ENCODE measurements around the gene CDC14B.

CDC14B gene

GRCh38 chr9:96491079-96491879, 128.4 kb downstream of the CDC14B start:
- Histone ChIP-seq H3K79me2 (ENCODE audit: control insufficient read depth, low read length) (no peaks in the 10 kb centered on the region), H3K4me1 (ENCODE audit: control insufficient read depth, low read length) (no peaks in the 10 kb centered on the region), H3K9me3 (ENCODE audit: control insufficient read depth, insufficient read depth, low read length) (no peaks in the 10 kb centered on the region), H3K36me3 (ENCODE audit: control insufficient read depth, low read length) (no peaks in the 10 kb centered on the region), H3K4me3 (ENCODE audit: low read length) (no peak overlapping the region), H3K27ac (ENCODE audit: low read depth, low read length) (no peak overlapping the region), H4K20me1 (ENCODE audit: control insufficient read depth, insufficient read depth, low read depth, low read length) (no peaks in the 10 kb centered on the region), H3K27me3 (ENCODE audit: control insufficient read depth, low read length) (no peaks in the 10 kb centered on the region), H3K4me2 (ENCODE audit: low read length) (no peak overlapping the region), H3K9me2 (replicated peaks; ENCODE audit: control insufficient read depth, low read length) (no peaks in the 10 kb centered on the region), H3F3A (ENCODE audit: control insufficient read depth, insufficient read depth) (no peaks in the 10 kb centered on the region)
- TF ChIP-seq CTCF (IDR thresholded peaks at IDR 0.05; ENCODE audit: low read depth, low read length, poor library complexity, severe bottlenecking) (no peak), EZH2phosphoT487 (IDR thresholded peaks at IDR 0.05; ENCODE audit: borderline replicate concordance, low read length) (no peak)

DNA sequence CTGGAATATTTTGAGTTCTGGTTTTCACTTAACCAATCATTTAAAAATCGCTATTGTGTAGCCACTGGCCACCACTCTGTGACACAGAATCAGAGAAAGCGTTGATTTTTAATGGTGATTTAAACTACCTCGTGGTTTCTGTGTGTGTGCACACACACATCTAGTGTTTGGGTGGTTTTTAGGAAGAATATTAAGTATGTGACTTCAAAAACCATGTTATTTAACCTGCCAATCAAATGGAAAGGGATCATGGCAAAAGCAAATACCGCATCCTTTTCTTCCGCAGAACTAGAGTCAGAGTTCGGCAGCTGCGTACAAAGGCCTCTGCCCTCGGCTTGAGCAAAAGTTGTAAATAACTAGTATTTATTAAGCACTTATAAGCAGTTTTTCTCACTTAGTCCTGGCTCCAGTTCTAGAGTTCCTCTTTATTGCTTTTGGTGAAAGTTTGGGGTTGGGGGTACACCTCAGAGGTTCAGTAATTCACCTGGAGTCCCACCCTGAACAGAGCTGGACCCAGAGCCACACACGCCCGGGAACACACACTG, 129.0 kb downstream of the CDC14B start:
- Histone ChIP-seq H3K27me3 (ENCODE audit: control insufficient read depth, low read length) (no peaks in the 10 kb centered on the region), H3K36me3 (ENCODE audit: control insufficient read depth, low read length) (no peaks in the 10 kb centered on the region), H3K9me3 (ENCODE audit: control insufficient read depth, insufficient read depth, low read length) (no peaks in the 10 kb centered on the region), H3K79me2 (ENCODE audit: control insufficient read depth, low read length) (no peaks in the 10 kb centered on the region), H3K4me2 (ENCODE audit: low read length) (no peak overlapping the region), H3K27ac (ENCODE audit: low read depth, low read length) (no peak overlapping the region), H3K4me1 (ENCODE audit: control insufficient read depth, low read length) (no peaks in the 10 kb centered on the region), H3F3A (ENCODE audit: control insufficient read depth, insufficient read depth) (no peaks in the 10 kb centered on the region), H3K9me2 (replicated peaks; ENCODE audit: control insufficient read depth, low read length) (no peaks in the 10 kb centered on the region), H4K20me1 (ENCODE audit: control insufficient read depth, insufficient read depth, low read depth, low read length) (no peaks in the 10 kb centered on the region), H3K4me3 (ENCODE audit: low read length) (no peak overlapping the region)
- TF ChIP-seq CTCF (IDR thresholded peaks at IDR 0.05; ENCODE audit: low read depth, low read length, poor library complexity, severe bottlenecking) (no peak), EZH2phosphoT487 (IDR thresholded peaks at IDR 0.05; ENCODE audit: borderline replicate concordance, low read length) (no peak)

- Histone ChIP-seq H3K4me2 (ENCODE audit: low read length) (no peak overlapping the region), H4K20me1 (ENCODE audit: control insufficient read depth, insufficient read depth, low read depth, low read length) (no peaks in the 10 kb centered on the region), H3F3A (ENCODE audit: control insufficient read depth, insufficient read depth) (no peaks in the 10 kb centered on the region), H3K27ac (ENCODE audit: low read depth, low read length) (no peak overlapping the region), H3K27me3 (ENCODE audit: control insufficient read depth, low read length) (no peaks in the 10 kb centered on the region), H3K9me3 (ENCODE audit: control insufficient read depth, insufficient read depth, low read length) (no peaks in the 10 kb centered on the region), H3K4me3 (ENCODE audit: low read length) (no peak overlapping the region), H3K9me2 (replicated peaks; ENCODE audit: control insufficient read depth, low read length) (no peaks in the 10 kb centered on the region), H3K79me2 (ENCODE audit: control insufficient read depth, low read length) (no peaks in the 10 kb centered on the region), H3K36me3 (ENCODE audit: control insufficient read depth, low read length) (no peaks in the 10 kb centered on the region), H3K4me1 (ENCODE audit: control insufficient read depth, low read length) (peaks cover 4% of the 10 kb centered on the region)
- TF ChIP-seq CTCF (IDR thresholded peaks at IDR 0.05; ENCODE audit: low read depth, low read length, poor library complexity, severe bottlenecking), result no peak
- TF ChIP-seq EZH2phosphoT487 (IDR thresholded peaks at IDR 0.05; ENCODE audit: borderline replicate concordance, low read length), result no peak
These were observed 130.1 kb downstream of the CDC14B start for GRCh38 chr9:96489482-96489979.
